IMR-90 (cell line): ENCODE data around the gene DLGAP4. TPM values are rescaled to one million over a fixed set of nuclear protein-coding genes. Genes with fewer than 3 reads are reported as not detected.

ENCODE experiments used
- ATAC-seq: fragments of 200-7000 bp; cut with Tn5 transposase; 2 replicates; pipeline ENCODE4 v1.9.1; 2020; ENCODE audit warnings: low read depth, mild to moderate bottlenecking, moderate library complexity
- BruUV-seq: library from RNA; stranded (reverse); fragments of 400-500 nt; replicated peaks from 2 replicates; lab custom pipeline; 2021; lab: Mats Ljungman, UMichigan
- CTCF ChIA-PET: fragments of 300-600 bp; formaldehyde crosslinking; extraction: SDS; loops from one replicate; lab custom pipeline; 2021; ENCODE audit warnings: antibody characterized with exemption; lab: Yijun Ruan, JAX
- POLR2A ChIA-PET: fragments of 300-600 bp; sonication (Branson Sonifier 250); formaldehyde crosslinking; loops from one replicate; lab custom pipeline; 2022; ENCODE audit warnings: antibody characterized with exemption; ENCODE audit not compliant: unreplicated experiment; lab: Charles Lee
- DNase-seq: peaks from one replicate; pipeline ENCODE4 v3.0.0; 2013
- H2AFZ ChIP-seq: replicated peaks from 2 replicates; pipeline ENCODE3; 2013; ENCODE audit warnings: low read length, mild to moderate bottlenecking; ENCODE audit not compliant: poor library complexity
- H2AK5ac ChIP-seq: 2 replicates; pipeline ENCODE4 v1.6.1; 2013; ENCODE audit warnings: low read depth, low read length, inconsistent platforms
- H2AK9ac ChIP-seq: replicated peaks from 2 replicates; pipeline ENCODE3; 2013; ENCODE audit warnings: mild to moderate bottlenecking, low read depth, low read length, moderate library complexity; ENCODE audit not compliant: poor library complexity
- H2BK120ac ChIP-seq: 2 replicates; pipeline ENCODE4 v1.6.1; 2013; ENCODE audit warnings: low read depth, low read length, inconsistent platforms
- H2BK15ac ChIP-seq: 3 replicates; pipeline ENCODE4 v1.6.1; 2013; ENCODE audit warnings: low read depth, low read length, inconsistent platforms
- H2BK20ac ChIP-seq: 2 replicates; pipeline ENCODE4 v1.6.1; 2013; ENCODE audit warnings: low read depth, mild to moderate bottlenecking, inconsistent platforms, low read length, moderate library complexity
- H2BK5ac ChIP-seq: 2 replicates; pipeline ENCODE4 v1.6.1; 2013; ENCODE audit warnings: mild to moderate bottlenecking, low read depth, low read length, inconsistent platforms; ENCODE audit not compliant: poor library complexity, severe bottlenecking
- H3K14ac ChIP-seq: replicated peaks from 2 replicates; pipeline ENCODE4 v1.6.1; 2013; ENCODE audit warnings: low read depth, low read length, inconsistent platforms
- H3K18ac ChIP-seq: 2 replicates; pipeline ENCODE4 v1.6.1; 2013; ENCODE audit warnings: low read depth, low read length, control low read depth
- H3K23ac ChIP-seq: 2 replicates; pipeline ENCODE4 v1.6.1; 2013; ENCODE audit warnings: low read depth, low read length, inconsistent platforms
- H3K27ac ChIP-seq: 2 replicates; pipeline ENCODE4 v1.5.1; 2013; ENCODE audit warnings: mild to moderate bottlenecking, control low read depth, low read length; ENCODE audit not compliant: insufficient read depth
- H3K27me3 ChIP-seq: 2 replicates; pipeline ENCODE4 v1.6.1; 2013; ENCODE audit warnings: low read length; ENCODE audit not compliant: control insufficient read depth, insufficient read depth
- H3K36me3 ChIP-seq: 2 replicates; pipeline ENCODE4 v1.6.1; 2013; ENCODE audit warnings: low read length, mixed read lengths; ENCODE audit not compliant: control insufficient read depth, insufficient read depth
- H3K4ac ChIP-seq: 2 replicates; pipeline ENCODE4 v1.6.1; 2013; ENCODE audit warnings: low read depth, low read length, inconsistent platforms
- H3K4me1 ChIP-seq: 2 replicates; pipeline ENCODE4 v1.6.1; 2013; ENCODE audit warnings: low read length, mixed read lengths; ENCODE audit not compliant: control insufficient read depth, insufficient read depth
- H3K4me2 ChIP-seq: 2 replicates; pipeline ENCODE4 v1.6.1; 2013; ENCODE audit warnings: low read depth, mild to moderate bottlenecking, control low read depth, low read length, moderate library complexity
- H3K4me3 ChIP-seq: 2 replicates; pipeline ENCODE4 v1.5.1; 2013; ENCODE audit warnings: low read depth, mild to moderate bottlenecking, control low read depth, low read length, moderate library complexity; ENCODE audit not compliant: insufficient read depth
- H3K56ac ChIP-seq: 2 replicates; pipeline ENCODE4 v1.6.1; 2013; ENCODE audit warnings: low read length, inconsistent platforms; ENCODE audit not compliant: insufficient read depth; ENCODE audit errors: extremely low read depth
- H3K79me1 ChIP-seq, 2 experiments: 2 replicates each; pipeline ENCODE4 v1.6.1; 2013; ENCODE audit warnings: low read length in 2 of 2, inconsistent platforms in 1 of 2, low read depth in 1 of 2
- H3K9ac ChIP-seq: 2 replicates; pipeline ENCODE4 v1.6.1; 2013; ENCODE audit warnings: low read depth, low read length, control low read depth
- H3K9me1 ChIP-seq: 2 replicates; pipeline ENCODE4 v1.6.1; 2013; ENCODE audit warnings: low read length, inconsistent platforms; ENCODE audit not compliant: insufficient read depth
- H3K9me3 ChIP-seq: 2 replicates; pipeline ENCODE4 v1.6.1; 2013; ENCODE audit warnings: low read length; ENCODE audit not compliant: control insufficient read depth, insufficient read depth
- H4K20me1 ChIP-seq: 2 replicates; pipeline ENCODE4 v1.6.1; 2013; ENCODE audit warnings: low read length, inconsistent platforms; ENCODE audit not compliant: insufficient read depth
- H4K5ac ChIP-seq: 2 replicates; pipeline ENCODE4 v1.6.1; 2013; ENCODE audit warnings: mild to moderate bottlenecking, low read depth, low read length, control low read depth
- H4K8ac ChIP-seq, 2 experiments: 2 replicates each; pipeline ENCODE4 v1.6.1; 2013; ENCODE audit warnings: low read depth in 2 of 2, low read length in 2 of 2, control low read depth in 1 of 2, inconsistent platforms in 1 of 2
- H4K91ac ChIP-seq: 2 replicates; pipeline ENCODE4 v1.6.1; 2013; ENCODE audit warnings: low read depth, low read length, inconsistent platforms; ENCODE audit not compliant: insufficient read depth
- BHLHE40 ChIP-seq: fragments of 150-350 bp; IDR thresholded peaks from 2 replicates; pipeline ENCODE4 v1.6.1; 2016; ENCODE audit warnings: mild to moderate bottlenecking, low read depth, low read length
- CEBPB ChIP-seq: IDR thresholded peaks from 2 replicates; pipeline ENCODE4 v1.6.1; 2012; ENCODE audit warnings: low read depth, low read length, improper control_type of control experiment
- CTCF ChIP-seq: conservative IDR thresholded peaks from 2 replicates; pipeline ENCODE4 v1.5.1; 2012; ENCODE audit warnings: mild to moderate bottlenecking, low read depth, low read length, improper control_type of control experiment
- ELK1 ChIP-seq: fragments of 150-350 bp; IDR thresholded peaks from 2 replicates; pipeline ENCODE4 v1.6.1; 2016; ENCODE audit warnings: low read depth, mild to moderate bottlenecking, low read length, moderate library complexity, borderline replicate concordance
- FOS ChIP-seq: fragments of 150-350 bp; IDR thresholded peaks from 2 replicates; pipeline ENCODE4 v1.6.1; 2016; ENCODE audit warnings: low read depth, low read length
- MAFK ChIP-seq: IDR thresholded peaks from 2 replicates; pipeline ENCODE4 v1.6.1; 2012; ENCODE audit warnings: low read depth, low read length, improper control_type of control experiment
- MAZ ChIP-seq: IDR thresholded peaks from 2 replicates; pipeline ENCODE4 v1.6.1; 2012; ENCODE audit warnings: low read depth, mild to moderate bottlenecking, low read length, improper control_type of control experiment, moderate library complexity, borderline replicate concordance
- MXI1 ChIP-seq: IDR thresholded peaks from 2 replicates; pipeline ENCODE4 v1.6.1; 2012; ENCODE audit warnings: low read depth, mild to moderate bottlenecking, low read length, moderate library complexity, borderline replicate concordance
- NFE2L2 ChIP-seq: fragments of 150-350 bp; IDR thresholded peaks from 2 replicates; pipeline ENCODE4 v1.6.1; 2016; ENCODE audit warnings: low read depth, mild to moderate bottlenecking, low read length
- POLR2A ChIP-seq: IDR thresholded peaks from 2 replicates; pipeline ENCODE4 v1.6.1; 2012; ENCODE audit warnings: mild to moderate bottlenecking, low read depth, low read length
- RAD21 ChIP-seq: IDR thresholded peaks from 2 replicates; pipeline ENCODE4 v1.6.1; 2012; ENCODE audit warnings: low read length, improper control_type of control experiment
- RCOR1 ChIP-seq: IDR thresholded peaks from 2 replicates; pipeline ENCODE4 v1.6.1; 2012; ENCODE audit warnings: mild to moderate bottlenecking, low read length, improper control_type of control experiment; ENCODE audit not compliant: insufficient replicate concordance
- RFX5 ChIP-seq: IDR thresholded peaks from 2 replicates; pipeline ENCODE4 v1.8.0; 2012; ENCODE audit warnings: low read depth, mild to moderate bottlenecking, low read length, moderate library complexity
- SMC3 ChIP-seq: fragments of 150-350 bp; IDR thresholded peaks from 2 replicates; pipeline ENCODE4 v1.6.1; 2016; ENCODE audit warnings: low read depth, mild to moderate bottlenecking, antibody characterized with exemption, low read length, moderate library complexity
- USF2 ChIP-seq: fragments of 150-350 bp; IDR thresholded peaks from 2 replicates; pipeline ENCODE4 v1.6.1; 2017; ENCODE audit warnings: mild to moderate bottlenecking, antibody characterized with exemption, low read length, low read depth
- WGBS, 2 experiments: methylation state at CpG; one replicate each; pipeline versions ENCODE4 v1.1.5 to v1.1.7; 2013; ENCODE audit warnings: missing lambda C conversion rate in 2 of 2; ENCODE audit not compliant: insufficient read length in 1 of 2; ENCODE audit errors: extremely low coverage in 2 of 2; 5-methylcytosine and 5-hydroxymethylcytosine counted together
- dilution Hi-C: fragments of 300-500 bp; cut with HindIII; formaldehyde crosslinking; loops from one replicate; pipeline ENCODE4 v1.14.3; 2018; ENCODE audit warnings: low sequenced_read_pairs; ENCODE audit not compliant: unreplicated experiment
- in situ Hi-C: fragments of 300-500 bp; cut with MboI; formaldehyde crosslinking; loops from 3 replicates; pipeline ENCODE4 v1.14.3; 2019; ENCODE audit warnings: low sequenced_read_pairs, inconsistent platforms, mixed read lengths
- intact Hi-C: fragments of 100-400 bp; cut with micrococcal nuclease; formaldehyde crosslinking; loops from 2 replicates; pipeline ENCODE4 v1.10.0; 2022
- polyA plus RNA-seq, 3 experiments: library from polyadenylated mRNA; depleted of rRNA; stranded (reverse); fragments of >200 nt; gene quantifications; 2 replicates each; pipeline ENCODE4 v1.2.3, GENCODE V29; 2012; ENCODE audit warnings: low replicate concordance in 1 of 3
- total RNA-seq: library from RNA; depleted of rRNA; stranded (reverse); fragments of >200 nt; gene quantifications from 2 replicates; pipeline ENCODE4 v1.2.3, GENCODE V29; 2012

DLGAP4 gene
- total and polyA plus RNA-seq, 2 of the 4 experiments (the other 2 are of a cell fraction) = 32.3 to 73.2 TPM

- ChIA-PET CTCF (no interaction called here), POLR2A (interaction anchor here (0.6 to 0.7 kb wide), 2 partner anchors 11 to 140 kb away, joined by 3 to 8 read pairs; no protein-coding TSS in a partner anchor)
- peaks cover 83% of the 10 kb centered on the region for H4K20me1 ChIP-seq
- no peak overlapping the region for H2BK5ac ChIP-seq
- no peak overlapping the region for H3K4me3 ChIP-seq
- H2AK9ac ChIP-seq = no peak overlapping the region
- H2AFZ ChIP-seq = no peak overlapping the region
- H3K14ac ChIP-seq = no peak overlapping the region
- H3K27ac ChIP-seq = no peak overlapping the region
- H3K36me3 ChIP-seq = peaks cover 49% of the 10 kb centered on the region
- no peak for DNase-seq
- no TSS peak for BruUV-seq
- H2AK5ac ChIP-seq = no peak overlapping the region
- no peak overlapping the region for H3K4ac ChIP-seq
- H2BK15ac ChIP-seq = no peak overlapping the region
- no peak overlapping the region for H4K5ac ChIP-seq
- TF ChIP-seq BHLHE40 (no peak), USF2 (no peak), RFX5 (no peak), MAZ (no peak), CEBPB (no peak), RCOR1 (no peak), POLR2A (no peak), MXI1 (no peak), FOS (no peak), SMC3 (no peak), NFE2L2 (no peak), RAD21 (no peak), CTCF (no peak), ELK1 (no peak), MAFK (no peak)
- no peak overlapping the region for H2BK120ac ChIP-seq
- H4K91ac ChIP-seq = no peak overlapping the region
- in situ Hi-C loops = no loop called here
- 80% methylated on average over 1 of the region's 12 CpGs; no CpG with 5 or more reads in 1 of the 2 experiments for whole genome bisulfite sequencing, 2 experiments
- H3K9me1 ChIP-seq = peaks cover 18% of the 10 kb centered on the region
- no peak overlapping the region for H3K56ac ChIP-seq
- H2BK20ac ChIP-seq = no peak overlapping the region
- H3K18ac ChIP-seq = no peak overlapping the region
- dilution Hi-C loops = no loop called here
- no peak overlapping the region for H4K8ac ChIP-seq
- H3K23ac ChIP-seq = no peak overlapping the region
- H3K4me2 ChIP-seq = no peak overlapping the region
- H3K9me3 ChIP-seq = no peaks in the 10 kb centered on the region
- H3K9ac ChIP-seq = no peak overlapping the region
- no peak for ATAC-seq
- H3K27me3 ChIP-seq = no peaks in the 10 kb centered on the region
- peaks cover 15% of the 10 kb centered on the region for H3K4me1 ChIP-seq
- intact Hi-C loops = no loop called here
- H3K79me1 ChIP-seq = peaks cover 13 to 75% of the 10 kb centered on the region in 2 experiments; a peak in 3 of 4 replicates
Measured at GRCh38 chr20:36548006-36548315, 241.8 kb downstream of the DLGAP4 start.
